ENCODE data around the gene APBA1. TPM values are rescaled to one million over a fixed set of nuclear protein-coding genes. Genes with fewer than 3 reads are reported as not detected.

APBA1 gene
- total and polyA plus RNA-seq, 8 donors: 2.4 to 17.9 (median 11.4) TPM

GRCh38 chr9:69583645-69584234 is 88.4 kb downstream of the APBA1 start:
- Histone ChIP-seq H3K36me3 (no peaks in the 10 kb centered on the region), H3K9me3 (no peaks in the 10 kb centered on the region)
- no peak for TF ChIP-seq CTCF (IDR thresholded peaks at IDR 0.05)

GRCh38 chr9:69582544-69583297 is 89.5 kb downstream of the APBA1 start:
- no peak for TF ChIP-seq CTCF (IDR thresholded peaks at IDR 0.05)
- peak; percentile 33 for ATAC-seq
- intact Hi-C loops (cut with DNase I): no loop called here
- Histone ChIP-seq H3K9me3 (no peaks in the 10 kb centered on the region), H3K27ac (no peak overlapping the region), H3K36me3 (no peaks in the 10 kb centered on the region), H3K27me3 (no peaks in the 10 kb centered on the region), H3K4me3 (no peak overlapping the region), H3K4me1 (peaks cover 0 to 6% of the 10 kb centered on the region in 2 donors)
- DNase-seq: no peak

More at GRCh38 chr9:69583645-69584234, 88.4 kb downstream of the APBA1 start:
- DNase-seq (no peak), ATAC-seq (no peak)
- H3K27me3 ChIP-seq: no peaks in the 10 kb centered on the region
- intact Hi-C loops (cut with DNase I): no loop called here
- H3K27ac ChIP-seq: no peak overlapping the region
- no peak overlapping the region for H3K4me3 ChIP-seq
- peaks cover 0 to 6% of the 10 kb centered on the region in 2 donors for H3K4me1 ChIP-seq

GRCh38 chr9:69582018-69582417 is 90.2 kb downstream of the APBA1 start:
- Histone ChIP-seq H3K36me3 (no peaks in the 10 kb centered on the region), H3K27ac (no peak overlapping the region), H3K4me1 (peaks cover 0 to 6% of the 10 kb centered on the region in 2 donors), H3K4me3 (no peak overlapping the region), H3K9me3 (no peaks in the 10 kb centered on the region), H3K27me3 (no peaks in the 10 kb centered on the region)
- ATAC-seq (no peak), DNase-seq (no peak)
- no peak for TF ChIP-seq CTCF (IDR thresholded peaks at IDR 0.05)
- intact Hi-C loops (cut with DNase I): no loop called here

GRCh38 chr9:69580582-69581214 is 91.5 kb downstream of the APBA1 start:
- no peak for TF ChIP-seq CTCF (IDR thresholded peaks at IDR 0.05)
- no peak overlapping the region for H3K4me3 ChIP-seq
- ATAC-seq (no peak), DNase-seq (no peak)
- no peaks in the 10 kb centered on the region for H3K36me3 ChIP-seq
- no peaks in the 10 kb centered on the region for H3K9me3 ChIP-seq
- intact Hi-C loops (cut with DNase I): no loop called here
- H3K4me1 ChIP-seq: peaks cover 0 to 6% of the 10 kb centered on the region in 2 donors
- no peaks in the 10 kb centered on the region for H3K27me3 ChIP-seq
- no peak overlapping the region for H3K27ac ChIP-seq
